Measurements from ENCODE around the gene GOLGA6B. TPM values are rescaled to one million over a fixed set of nuclear protein-coding genes. Genes with fewer than 3 reads are reported as not detected.
"Not testable (repeated sequence)": the region's sequence is repeated elsewhere in the genome, so short reads cannot be mapped to it uniquely, and the experiment has no call there.

Gene GOLGA6B
- total RNA-seq, 1 experiment from 2014 or later: 0.22 TPM

GRCh38 chr15:72698938-72699337 is 44.4 kb downstream of the GOLGA6B start:
- CTCF ChIA-PET: no interaction called here
- Histone ChIP-seq H3K4me1 (replicated peaks; ENCODE audit: insufficient read depth) (no peaks in the 10 kb centered on the region), H3K4me3 (no peak overlapping the region), H3K27me3 (ENCODE audit: insufficient read depth, low read depth) (no peaks in the 10 kb centered on the region), H3K4me2 (no peak overlapping the region), H3K9me2 (ENCODE audit: insufficient read depth) (no peaks in the 10 kb centered on the region), H2AFZ (no peak overlapping the region), H3K79me2 (ENCODE audit: low read depth) (no peaks in the 10 kb centered on the region), H4K20me1 (ENCODE audit: insufficient read depth) (no peaks in the 10 kb centered on the region), H3K9me3 (ENCODE audit: insufficient read depth, low read depth) (no peaks in the 10 kb centered on the region), H3K36me3 (ENCODE audit: low read depth) (no peaks in the 10 kb centered on the region), H3F3A (ENCODE audit: insufficient read depth, low read depth) (no peaks in the 10 kb centered on the region), H3K27ac (no peak overlapping the region)
- BruUV-seq (replicated peaks): no TSS peak
- intact Hi-C loops (cut with micrococcal nuclease; ENCODE audit: unreplicated experiment): no loop called here
- no peak for DNase-seq
- TF ChIP-seq CTCF (conservative IDR thresholded peaks at IDR 0.05) (no peak), EZH2 (IDR thresholded peaks at IDR 0.05; ENCODE audit: low read depth) (no peak)
- POLR2A ChIA-PET (ENCODE audit: unreplicated experiment): no interaction called here

- TF ChIP-seq EZH2 (IDR thresholded peaks at IDR 0.05; ENCODE audit: low read depth) (no peak), CTCF (conservative IDR thresholded peaks at IDR 0.05) (no peak)
- POLR2A ChIA-PET (ENCODE audit: unreplicated experiment): no interaction called here
- H3K4me2 ChIP-seq: no peak overlapping the region
- no peaks in the 10 kb centered on the region for H3K4me1 ChIP-seq (replicated peaks; ENCODE audit: insufficient read depth)
- CTCF ChIA-PET: no interaction called here
- no peaks in the 10 kb centered on the region for H3K27me3 ChIP-seq (ENCODE audit: insufficient read depth, low read depth)
- H3K9me3 ChIP-seq (ENCODE audit: insufficient read depth, low read depth): no peaks in the 10 kb centered on the region
- no peaks in the 10 kb centered on the region for H3K36me3 ChIP-seq (ENCODE audit: low read depth)
- no peak overlapping the region for H3K27ac ChIP-seq
- H3K79me2 ChIP-seq (ENCODE audit: low read depth): no peaks in the 10 kb centered on the region
- no peak overlapping the region for H3K4me3 ChIP-seq
- BruUV-seq (replicated peaks): no TSS peak
- no peaks in the 10 kb centered on the region for H3F3A ChIP-seq (ENCODE audit: insufficient read depth, low read depth)
- H3K9me2 ChIP-seq (ENCODE audit: insufficient read depth): no peaks in the 10 kb centered on the region
- DNase-seq: no peak
- intact Hi-C loops (cut with micrococcal nuclease; ENCODE audit: unreplicated experiment): no loop called here
- H4K20me1 ChIP-seq (ENCODE audit: insufficient read depth): no peaks in the 10 kb centered on the region
- no peak overlapping the region for H2AFZ ChIP-seq
These were observed 45.6 kb downstream of the GOLGA6B start for GRCh38 chr15:72700076-72700475.

- no peak overlapping the region for H3K4me2 ChIP-seq
- no peak overlapping the region for H3K4me3 ChIP-seq
- H3K4me1 ChIP-seq (replicated peaks; ENCODE audit: insufficient read depth): no peaks in the 10 kb centered on the region
- no TSS peak for BruUV-seq (replicated peaks)
- DNase-seq: no peak
- no peak overlapping the region for H2AFZ ChIP-seq
- H3K79me2 ChIP-seq (ENCODE audit: low read depth): no peaks in the 10 kb centered on the region
- H3F3A ChIP-seq (ENCODE audit: insufficient read depth, low read depth): no peaks in the 10 kb centered on the region
- TF ChIP-seq CTCF (conservative IDR thresholded peaks at IDR 0.05): no peak
- TF ChIP-seq EZH2 (IDR thresholded peaks at IDR 0.05; ENCODE audit: low read depth): no peak
- H3K27ac ChIP-seq: no peak overlapping the region
- H3K36me3 ChIP-seq (ENCODE audit: low read depth): no peaks in the 10 kb centered on the region
- no peaks in the 10 kb centered on the region for H3K9me3 ChIP-seq (ENCODE audit: insufficient read depth, low read depth)
- POLR2A ChIA-PET (ENCODE audit: unreplicated experiment): no interaction called here
- CTCF ChIA-PET: no interaction called here
- H3K27me3 ChIP-seq (ENCODE audit: insufficient read depth, low read depth): no peaks in the 10 kb centered on the region
- H3K9me2 ChIP-seq (ENCODE audit: insufficient read depth): no peaks in the 10 kb centered on the region
- H4K20me1 ChIP-seq (ENCODE audit: insufficient read depth): no peaks in the 10 kb centered on the region
- intact Hi-C loops (cut with micrococcal nuclease; ENCODE audit: unreplicated experiment): no loop called here
These were observed 51.8 kb downstream of the GOLGA6B start for GRCh38 chr15:72706266-72706665.

GRCh38 chr15:72708551-72709303 is 54.2 kb downstream of the GOLGA6B start:
- H3K27me3 ChIP-seq (ENCODE audit: insufficient read depth, low read depth); CTCF ChIA-PET; H2AFZ ChIP-seq; BruUV-seq (replicated peaks); H3K36me3 ChIP-seq (ENCODE audit: low read depth); H3K4me3 ChIP-seq; H3K4me2 ChIP-seq; H3F3A ChIP-seq (ENCODE audit: insufficient read depth, low read depth); intact Hi-C loops (cut with micrococcal nuclease; ENCODE audit: unreplicated experiment); DNase-seq; H3K4me1 ChIP-seq (replicated peaks; ENCODE audit: insufficient read depth); H3K9me3 ChIP-seq (ENCODE audit: insufficient read depth, low read depth); H3K9me2 ChIP-seq (ENCODE audit: insufficient read depth); H3K79me2 ChIP-seq (ENCODE audit: low read depth); POLR2A ChIA-PET (ENCODE audit: unreplicated experiment); H4K20me1 ChIP-seq (ENCODE audit: insufficient read depth); H3K27ac ChIP-seq: not testable (repeated sequence)

Data from PC-9 (cell line).